ENCODE results near the gene RNASE3. TPM values are rescaled to one million over a fixed set of nuclear protein-coding genes. Genes with fewer than 3 reads are reported as not detected.
"Not testable (repeated sequence)": the region's sequence is repeated elsewhere in the genome, so short reads cannot be mapped to it uniquely, and the experiment has no call there.

The RNASE3 gene
- total RNA-seq, 1 experiment from 2014 or later = not detected

- in situ Hi-C loops (cut with HindIII; ENCODE audit: low sequenced_read_pairs) = no loop called here
- no peak for DNase-seq (ENCODE audit: low spot score)
Observed at GRCh38 chr14:20905676-20906075, 14.5 kb downstream of the RNASE3 start.

GRCh38 chr14:20907214-20907613 is 16.0 kb downstream of the RNASE3 start:
- in situ Hi-C loops (cut with HindIII; ENCODE audit: low sequenced_read_pairs) = no loop called here
- no peak for DNase-seq (ENCODE audit: low spot score)

- in situ Hi-C loops (cut with HindIII; ENCODE audit: low sequenced_read_pairs); DNase-seq (ENCODE audit: low spot score): not testable (repeated sequence)
Observed at GRCh38 chr14:20910822-20911221, 19.6 kb downstream of the RNASE3 start.

GRCh38 chr14:20919038-20919756 is 28.0 kb downstream of the RNASE3 start:
- in situ Hi-C loops (cut with HindIII; ENCODE audit: low sequenced_read_pairs); DNase-seq (ENCODE audit: low spot score): not testable (repeated sequence)

- in situ Hi-C loops (cut with HindIII; ENCODE audit: low sequenced_read_pairs); DNase-seq (ENCODE audit: low spot score): not testable (repeated sequence)
Observed at GRCh38 chr14:20923766-20924297, 32.6 kb downstream of the RNASE3 start.

- in situ Hi-C loops (cut with HindIII; ENCODE audit: low sequenced_read_pairs) = no loop called here
- DNase-seq (ENCODE audit: low spot score) = no peak
Observed at GRCh38 chr14:20934148-20934762, 43.1 kb downstream of the RNASE3 start.

- DNase-seq (ENCODE audit: low spot score) = no peak
- in situ Hi-C loops (cut with HindIII; ENCODE audit: low sequenced_read_pairs) = no loop called here
Observed at GRCh38 chr14:20935303-20935984, 44.3 kb downstream of the RNASE3 start.

Other genes starting within 250 kb of the RNASE3 start
- not detected in 2 replicates for gene OR6S1, start 249.7 kb upstream of the RNASE3 start, total RNA-seq (2014; rRNA removed; shearing (Covaris generic))
- gene RNASE4, start 206.8 kb upstream of the RNASE3 start, total RNA-seq (2014; rRNA removed; shearing (Covaris generic)) = 2.2 and 3.2 TPM in 2 replicates
- 3.4 and 7.1 TPM in 2 replicates for gene ANG, start 202.6 kb upstream of the RNASE3 start, total RNA-seq (2014; rRNA removed; shearing (Covaris generic))
- not detected in 2 replicates for gene EDDM3A, start 145.5 kb upstream of the RNASE3 start, total RNA-seq (2014; rRNA removed; shearing (Covaris generic))
- gene EDDM3B, start 123.0 kb upstream of the RNASE3 start, total RNA-seq (2014; rRNA removed; shearing (Covaris generic)) = not detected in 2 replicates
- not detected in 2 replicates for gene RNASE6, start 110.1 kb upstream of the RNASE3 start, total RNA-seq (2014; rRNA removed; shearing (Covaris generic))
- gene RNASE1, start 88.5 kb upstream of the RNASE3 start, total RNA-seq (2014; rRNA removed; shearing (Covaris generic)) = 0.85 TPM in 1 of 2 replicates, not detected in the other
- not detected in 2 replicates for gene RNASE2, start 64.1 kb downstream of the RNASE3 start, total RNA-seq (2014; rRNA removed; shearing (Covaris generic))
- 88.2 and 157 TPM in 2 replicates for gene METTL17, start 98.6 kb downstream of the RNASE3 start, total RNA-seq (2014; rRNA removed; shearing (Covaris generic))
- not detected in 2 replicates for gene SLC39A2, start 107.9 kb downstream of the RNASE3 start, total RNA-seq (2014; rRNA removed; shearing (Covaris generic))
- 28.6 and 40.4 TPM in 2 replicates for gene NDRG2, start 133.7 kb downstream of the RNASE3 start, total RNA-seq (2014; rRNA removed; shearing (Covaris generic))
- not detected in 2 replicates for gene TPPP2, start 138.8 kb downstream of the RNASE3 start, total RNA-seq (2014; rRNA removed; shearing (Covaris generic))
- gene RNASE13, start 143.4 kb downstream of the RNASE3 start, total RNA-seq (2014; rRNA removed; shearing (Covaris generic)) = not detected in 2 replicates
- not detected in 2 replicates for gene RNASE7, start 151.0 kb downstream of the RNASE3 start, total RNA-seq (2014; rRNA removed; shearing (Covaris generic))
- gene RNASE8, start 166.4 kb downstream of the RNASE3 start, total RNA-seq (2014; rRNA removed; shearing (Covaris generic)) = not detected in 2 replicates
- gene ARHGEF40, start 178.9 kb downstream of the RNASE3 start, total RNA-seq (2014; rRNA removed; shearing (Covaris generic)) = 48.6 and 50.3 TPM in 2 replicates
- gene ZNF219, start 207.3 kb downstream of the RNASE3 start, total RNA-seq (2014; rRNA removed; shearing (Covaris generic)) = 29.4 and 45.8 TPM in 2 replicates
- not detected in 2 replicates for gene TMEM253, start 209.7 kb downstream of the RNASE3 start, total RNA-seq (2014; rRNA removed; shearing (Covaris generic))